Activated CD4-positive, CD25-positive, alpha-beta regulatory T cell (primary cell): ENCODE results near the gene BCAM.
A peak's percentile ranks its signal among the peaks of the same experiment; 100 is the strongest.

ENCODE experiments used
- DNase-seq, 4 experiments: peaks; one replicate each; lab custom pipeline; 2025; lab: John Stamatoyannopoulos, UW

Gene BCAM

GRCh38 chr19:44792281-44792680 is 16.6 kb upstream of the BCAM start:
- no peak for DNase-seq

- no peak for DNase-seq
Measured at GRCh38 chr19:44794610-44795009, 14.3 kb upstream of the BCAM start.

DNA sequence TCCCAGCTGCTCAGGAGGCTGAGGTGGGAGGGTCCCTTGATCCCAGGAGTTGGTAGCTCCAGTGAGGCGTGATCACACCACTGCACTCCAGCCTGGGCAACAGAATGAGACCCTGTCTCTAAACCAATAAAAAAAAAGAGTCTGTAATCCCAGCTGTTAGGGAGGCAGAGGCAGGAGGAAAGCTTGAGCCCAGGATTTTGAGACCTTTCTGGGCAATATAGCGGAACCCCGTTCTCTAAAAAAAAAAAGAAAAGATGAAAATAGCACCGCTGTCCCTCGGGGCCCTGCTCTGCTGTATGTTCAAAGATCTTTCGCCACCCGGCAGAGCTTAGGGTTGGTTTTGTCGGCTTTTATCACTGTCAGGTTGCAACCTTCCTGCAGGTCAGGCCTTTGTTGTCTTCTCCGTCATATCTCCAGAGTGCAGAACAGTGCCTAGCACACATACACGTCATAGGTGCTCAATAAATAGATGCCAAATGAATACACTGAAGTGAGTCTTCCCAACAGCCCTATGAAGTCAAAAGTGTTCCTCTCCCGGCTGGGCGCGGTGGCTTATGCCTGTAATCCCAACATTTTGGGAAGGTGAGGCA is 13.4 kb upstream of the BCAM start:
- DNase-seq, result no peak

DNA sequence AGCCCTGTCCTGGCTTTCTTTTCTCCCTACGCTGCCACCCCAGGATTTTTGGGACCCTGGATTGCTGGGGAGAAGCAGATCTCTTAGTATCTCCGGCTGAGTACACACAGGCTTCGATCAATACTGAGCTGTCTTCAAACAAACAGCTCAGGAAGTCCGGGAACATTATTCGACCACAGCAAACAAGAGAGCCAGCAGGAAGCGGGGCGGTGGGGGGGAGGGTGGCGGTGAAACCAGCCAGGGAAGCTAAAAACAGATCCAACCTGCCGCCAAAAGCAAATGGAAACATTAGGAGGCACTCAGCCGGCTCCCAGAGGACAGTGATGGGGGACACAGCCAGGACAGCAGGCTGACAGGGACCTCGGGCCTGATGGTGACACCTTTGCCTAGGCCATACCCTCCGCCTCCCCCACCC is 12.2 kb upstream of the BCAM start:
- DNase-seq, result no peak

- no peak for DNase-seq
Measured at GRCh38 chr19:44799627-44800346, 9.1 kb upstream of the BCAM start.

DNA sequence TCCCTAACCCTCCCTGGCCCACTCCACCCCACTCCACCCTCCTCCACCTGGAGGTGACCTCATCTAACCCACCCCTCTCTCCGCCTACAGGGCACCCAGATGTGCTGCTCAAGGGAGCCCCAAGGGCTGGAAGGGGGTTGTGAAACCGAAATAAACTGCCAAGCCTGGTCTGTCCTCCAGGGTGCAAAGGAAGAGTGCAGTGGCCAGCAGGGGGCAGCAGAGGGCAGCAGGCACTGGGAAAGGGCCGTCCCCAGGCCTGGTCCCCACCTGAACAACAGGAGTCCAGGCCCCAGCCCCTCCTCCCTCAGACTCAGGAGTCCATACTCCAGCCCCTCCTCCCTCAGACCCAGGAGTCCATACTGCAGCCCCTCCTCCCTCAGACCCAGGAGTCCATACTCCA is 8.4 kb upstream of the BCAM start:
- peak; percentile 55 to 79 (median 73) for DNase-seq

DNA sequence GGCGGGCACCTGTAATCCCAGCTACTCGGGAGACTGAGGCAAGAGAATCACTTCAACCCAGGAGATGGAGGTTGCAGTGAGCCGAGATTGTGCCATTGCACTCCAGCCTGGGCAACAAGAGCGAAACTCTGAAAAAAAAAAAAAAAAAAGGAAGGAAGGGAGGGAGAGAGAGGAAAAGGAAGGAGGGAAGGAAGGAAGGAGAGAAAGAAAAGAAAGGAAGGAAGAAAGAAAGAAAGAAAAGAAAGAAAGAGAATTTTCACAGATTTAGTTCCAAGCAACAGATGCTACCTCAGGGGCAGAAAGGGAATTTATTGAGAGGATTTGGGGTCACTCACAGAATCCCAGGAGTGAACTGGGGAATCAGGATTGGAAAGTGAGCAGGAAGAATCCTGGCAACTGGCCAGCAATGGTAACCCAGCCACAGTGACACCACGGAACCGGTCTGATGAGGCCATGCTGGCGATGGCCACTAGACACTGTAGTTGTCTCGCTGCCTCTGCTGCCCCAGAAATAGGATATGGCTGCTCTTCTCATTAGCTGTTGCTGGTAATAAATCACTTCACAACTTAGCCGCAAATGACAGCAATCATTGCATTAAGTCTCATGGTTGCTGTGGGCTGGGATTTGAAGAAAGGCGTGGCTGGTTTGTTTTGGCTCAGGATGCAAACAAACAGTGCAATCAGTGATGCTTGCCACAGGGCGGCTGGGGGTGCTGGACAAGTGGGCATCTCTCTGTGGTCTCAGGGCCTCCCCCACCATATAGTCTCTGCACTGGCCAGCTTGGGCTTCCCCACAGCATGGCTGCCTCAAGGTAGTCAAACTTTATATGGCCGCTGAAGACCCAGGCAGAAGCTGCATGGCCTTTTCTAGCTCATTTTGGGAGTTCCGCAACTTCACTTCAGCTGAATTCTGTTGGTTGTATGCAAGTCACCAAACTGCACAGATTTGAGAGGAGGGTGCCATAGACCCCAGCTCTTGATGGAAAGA is 5.2 kb upstream of the BCAM start:
- DNase-seq, result no peak

DNA sequence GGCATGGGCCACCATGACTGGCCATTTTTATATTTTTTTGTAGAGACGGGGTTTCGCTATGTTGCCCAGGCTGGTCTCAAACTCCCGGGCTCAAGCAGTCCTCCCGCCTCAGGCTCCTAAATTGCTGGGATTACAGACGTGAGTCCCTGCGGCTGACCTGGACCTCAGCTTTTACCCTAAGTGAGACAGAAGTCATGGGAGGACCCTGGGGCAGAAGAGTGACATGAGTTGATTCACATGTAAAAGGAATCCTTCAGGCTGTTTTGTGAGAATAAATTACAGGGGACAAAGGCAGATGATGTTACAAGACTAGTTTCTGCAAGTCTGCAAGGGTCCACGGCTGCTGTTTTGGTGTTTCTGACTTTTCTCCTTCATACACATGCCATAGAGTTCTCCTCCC is 2.6 kb upstream of the BCAM start:
- no peak for DNase-seq

GRCh38 chr19:44807162-44807561 is 1.7 kb upstream of the BCAM start:
- DNase-seq, result no peak

DNA sequence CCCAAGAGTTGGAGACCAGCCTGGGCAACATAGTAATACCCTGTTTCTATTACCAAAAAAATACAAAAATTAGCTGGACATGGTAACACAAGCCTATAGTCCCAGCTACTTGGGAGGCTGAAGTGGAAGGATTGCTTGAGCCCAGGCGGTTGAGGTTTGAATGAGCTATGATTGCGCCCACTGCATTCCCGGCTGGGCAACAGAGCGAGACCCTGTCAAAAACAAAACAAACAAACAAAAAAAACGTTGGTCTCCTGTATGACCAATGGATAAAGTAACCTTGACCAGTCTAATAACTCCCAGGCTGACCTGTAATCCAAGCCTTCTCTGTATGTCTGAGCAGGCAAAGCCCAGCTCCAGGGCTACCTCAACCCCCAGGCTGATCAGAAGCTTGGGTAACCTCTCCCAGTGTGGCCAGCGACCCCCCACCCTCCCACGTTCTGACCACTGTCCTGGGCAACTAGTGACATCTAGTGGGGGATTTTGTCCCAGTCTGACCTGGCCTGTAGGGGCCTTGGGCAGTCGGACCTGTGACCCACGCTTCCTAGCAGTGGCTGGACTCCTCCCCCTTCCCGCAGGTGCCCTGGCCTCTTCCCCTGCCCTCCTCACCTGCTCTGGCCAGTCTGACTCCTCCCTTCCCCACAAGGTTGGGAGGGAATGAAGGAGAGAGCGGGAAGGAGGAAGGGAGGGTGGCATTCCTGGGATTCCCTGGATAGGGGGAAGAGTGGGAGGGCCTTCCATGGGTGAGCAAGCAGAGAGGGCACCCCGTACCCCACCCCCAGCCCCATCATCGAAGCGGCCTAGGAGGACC is 1.0 kb upstream of the BCAM start:
- DNase-seq, result no peak

GRCh38 chr19:44809577-44810233 is 802 bp downstream of the BCAM start:
- no peak for DNase-seq

- DNase-seq, result no peak
Measured at GRCh38 chr19:44810234-44811121, 1.6 kb downstream of the BCAM start.

- DNase-seq, result no peak
Measured at GRCh38 chr19:44811122-44811419, 2.2 kb downstream of the BCAM start.

DNA sequence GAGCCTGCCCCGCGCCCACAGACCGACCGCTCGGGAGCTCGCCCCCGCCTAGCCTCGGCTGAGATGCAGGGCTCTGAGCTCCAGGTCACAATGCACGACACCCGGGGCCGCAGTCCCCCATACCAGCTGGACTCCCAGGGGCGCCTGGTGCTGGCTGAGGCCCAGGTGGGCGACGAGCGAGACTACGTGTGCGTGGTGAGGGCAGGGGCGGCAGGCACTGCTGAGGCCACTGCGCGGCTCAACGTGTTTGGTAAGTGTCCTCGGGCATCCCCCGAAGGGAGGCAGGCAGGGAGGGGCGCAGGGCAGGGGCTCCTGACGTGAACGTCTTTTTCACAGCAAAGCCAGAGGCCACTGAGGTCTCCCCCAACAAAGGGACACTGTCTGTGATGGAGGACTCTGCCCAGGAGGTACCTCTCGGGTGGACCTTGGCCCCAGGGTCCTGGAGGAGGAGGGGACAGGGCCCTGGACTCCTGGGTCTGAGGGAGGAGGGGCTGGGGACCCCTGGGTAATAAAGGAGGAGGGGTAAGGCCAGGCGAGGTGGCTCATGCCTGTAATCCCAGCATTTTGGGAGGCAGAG is 3.3 kb downstream of the BCAM start:
- no peak for DNase-seq

GRCh38 chr19:44813070-44813840 is 4.4 kb downstream of the BCAM start:
- DNase-seq, result no peak

DNA sequence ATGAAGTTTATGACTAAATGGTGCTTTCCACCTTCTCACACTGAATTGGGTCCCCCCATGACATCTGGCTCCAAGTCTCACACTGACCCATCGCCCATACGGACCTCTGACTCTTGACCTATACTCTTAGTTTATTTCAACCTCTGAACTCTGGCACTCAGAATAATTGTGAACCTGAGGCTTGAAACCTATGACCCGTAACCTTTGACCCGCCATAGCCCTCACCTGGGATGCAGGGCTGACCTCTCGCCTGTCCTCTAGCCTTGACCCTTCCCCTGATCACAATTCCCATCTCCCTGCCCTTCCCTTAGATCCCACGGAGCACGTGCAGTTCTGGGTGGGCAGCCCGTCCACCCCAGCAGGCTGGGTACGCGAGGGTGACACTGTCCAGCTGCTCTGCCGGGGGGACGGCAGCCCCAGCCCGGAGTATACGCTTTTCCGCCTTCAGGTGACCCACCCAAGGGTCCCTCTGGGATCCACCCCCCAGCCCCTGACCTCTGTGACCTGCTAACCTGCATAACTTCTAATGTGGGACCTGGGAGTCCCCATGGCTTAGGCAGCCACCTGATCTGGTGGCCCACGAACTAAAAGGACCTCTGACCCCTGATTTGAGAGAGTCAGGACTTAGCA is 5.1 kb downstream of the BCAM start:
- no peak for DNase-seq

DNA sequence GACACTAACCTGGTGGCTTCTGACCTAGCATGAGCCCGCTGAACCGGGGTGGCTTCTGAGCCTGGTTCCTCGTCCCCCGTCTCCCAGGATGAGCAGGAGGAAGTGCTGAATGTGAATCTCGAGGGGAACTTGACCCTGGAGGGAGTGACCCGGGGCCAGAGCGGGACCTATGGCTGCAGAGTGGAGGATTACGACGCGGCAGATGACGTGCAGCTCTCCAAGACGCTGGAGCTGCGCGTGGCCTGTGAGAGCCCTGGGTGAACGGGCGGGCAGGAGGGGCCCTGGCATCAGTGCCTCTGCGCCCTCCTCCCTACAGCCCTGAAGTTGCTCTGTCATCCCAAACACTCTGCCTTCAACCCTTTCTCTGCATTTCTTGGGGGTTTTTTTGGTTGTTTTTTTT is 5.6 kb downstream of the BCAM start:
- DNase-seq, result no peak

GRCh38 chr19:44816301-44816700 is 7.4 kb downstream of the BCAM start:
- DNase-seq, result no peak
